GM12878 (cell line): Measurements from ENCODE around the gene MCM5. TPM values are rescaled to one million over a fixed set of nuclear protein-coding genes. Genes with fewer than 3 reads are reported as not detected.

Experiments
- ATF2 ChIP-seq: IDR thresholded peaks from 2 replicates; pipeline ENCODE4 v1.6.1; 2012; ENCODE audit warnings: low read length, inconsistent platforms
- ATF3 ChIP-seq: IDR thresholded peaks from 2 replicates; pipeline ENCODE4 v1.6.1; 2011; ENCODE audit warnings: low read depth, mild to moderate bottlenecking, low read length, moderate library complexity, borderline replicate concordance; ENCODE audit errors: extremely low read depth
- BCL3 ChIP-seq: IDR thresholded peaks from 2 replicates; pipeline ENCODE4 v1.6.1; 2011; ENCODE audit warnings: borderline replicate concordance, low read depth, mild to moderate bottlenecking, moderate library complexity, low read length; ENCODE audit not compliant: insufficient read depth, poor library complexity, severe bottlenecking
- BHLHE40 ChIP-seq, 2 experiments: fragments of 450-650 bp in 1 of 2; IDR thresholded peaks; 2 replicates each; pipeline ENCODE4 v1.6.1; 2011 to 2017; ENCODE audit warnings: low read depth in 2 of 2, borderline replicate concordance in 1 of 2, improper control_type of control experiment in 1 of 2, low read length in 1 of 2, mild to moderate bottlenecking in 1 of 2
- EGR1 ChIP-seq, 2 experiments: IDR thresholded peaks; 1 replicate in 1 of 2; 2 replicates in 1 of 2; pipeline ENCODE4 v1.6.1; 2011 to 2012; ENCODE audit warnings: low read depth in 2 of 2, low read length in 2 of 2, borderline replicate concordance in 1 of 2, mild to moderate bottlenecking in 1 of 2, moderate library complexity in 1 of 2
- HDGF ChIP-seq: fragments of 450-650 bp; IDR thresholded peaks from 2 replicates; pipeline ENCODE4 v1.6.1; 2016; ENCODE audit warnings: antibody characterized with exemption
- IRF4 ChIP-seq: IDR thresholded peaks from 2 replicates; pipeline ENCODE4 v1.6.1; 2011; ENCODE audit warnings: low read depth, low read length
- KLF5 ChIP-seq: fragments of 450-650 bp; IDR thresholded peaks from 2 replicates; pipeline ENCODE4 v1.6.1; 2014; ENCODE audit warnings: mild to moderate bottlenecking; ENCODE audit not compliant: partially characterized antibody
- NR2F1 ChIP-seq: fragments of 450-650 bp; conservative IDR thresholded peaks from 2 replicates; pipeline ENCODE4 v1.6.1; 2017; ENCODE audit warnings: mild to moderate bottlenecking
- REST ChIP-seq: IDR thresholded peaks from 2 replicates; pipeline ENCODE4 v1.6.1; 2012; ENCODE audit warnings: mild to moderate bottlenecking, low read depth, low read length
- RFX5 ChIP-seq: IDR thresholded peaks from 2 replicates; pipeline ENCODE4 v1.6.1; 2011; ENCODE audit warnings: low read depth, low read length, improper control_type of control experiment
- TCF7 ChIP-seq: IDR thresholded peaks from 2 replicates; pipeline ENCODE4 v1.6.1; 2014; ENCODE audit warnings: antibody characterized with exemption, borderline replicate concordance
- USF2 ChIP-seq: IDR thresholded peaks from 2 replicates; pipeline ENCODE4 v1.6.1; 2011; ENCODE audit warnings: low read depth, low read length, improper control_type of control experiment, borderline replicate concordance
- ZNF217 ChIP-seq: fragments of 450-650 bp; IDR thresholded peaks from 2 replicates; pipeline ENCODE4 v1.6.1; 2017; ENCODE audit warnings: antibody characterized with exemption, mild to moderate bottlenecking
- polyA plus RNA-seq, 11 experiments: library from polyadenylated mRNA; depleted of rRNA in 4 of 11; unstranded in 6 of 11; stranded (reverse) in 5 of 11; fragments of >200 nt; fragmentation: Nextera tagmentation in 4 of 11; fragmentation: Illumina TruSeq in 1 of 11; extraction: Ambion mirVana in 4 of 11; extraction: Trizol in 1 of 11; gene quantifications; 1 replicate in 1 of 11; 2 replicates in 10 of 11; pipeline versions ENCODE4 v1.2.1 to v1.2.3, GENCODE V29; 2011 to 2016; ENCODE audit warnings: inconsistent platforms in 2 of 11, missing spikeins in 2 of 11, low read depth in 1 of 11
- total RNA-seq, 4 experiments: library from RNA; depleted of rRNA in 3 of 4; stranded (reverse); fragments of >200 nt in 3 of 4; fragmentation: Illumina TruSeq in 1 of 4; extraction: Trizol in 1 of 4; gene quantifications; 2 replicates each; pipeline versions ENCODE4 v1.2.1 to v1.2.3, GENCODE V29; 2013 to 2021
- TF ChIP-seq, protein P1 (sequence below): fragments of 450-650 bp; IDR thresholded peaks from 2 replicates; pipeline ENCODE4 v1.6.1; 2018; ENCODE audit warnings: borderline replicate concordance, mild to moderate bottlenecking; ENCODE audit not compliant: partially characterized antibody
- TF ChIP-seq, protein P2 (sequence below): fragments of 450-650 bp; IDR thresholded peaks from 2 replicates; pipeline ENCODE4 v1.6.1; 2017; ENCODE audit warnings: borderline replicate concordance

Gene MCM5
- total and polyA plus RNA-seq, 10 of the 15 experiments (the other 5 are each of a cell fraction or from before 2014, with no cell fraction given), result 14.1 to 360 (median 164) TPM

- TF ChIP-seq BHLHE40 (IDR thresholded peaks at IDR 0.05; ENCODE audit: borderline replicate concordance in 1 of 2, low read depth in 2 of 2, low read length in 1 of 2) (peak; percentile 54 to 92; a peak in 3 of 4 replicates), KLF5 (peak; percentile 25), BCL3 (no peak), REST (no peak), ZNF217 (no peak; the same call in none of the 2 replicates), TCF7 (no peak), RFX5 (no peak), IRF4 (no peak), NR2F1 (peak; percentile 67), EGR1 (IDR thresholded peaks at IDR 0.05; ENCODE audit: borderline replicate concordance in 1 of 2, low read depth in 2 of 2, low read length in 2 of 2) (no peak), ATF2 (no peak), HDGF (no peak), USF2 (peak; percentile 88), ATF3 (peak; percentile 65; the same call in 1 of the 2 replicates)
- TF ChIP-seq, protein P1, sequence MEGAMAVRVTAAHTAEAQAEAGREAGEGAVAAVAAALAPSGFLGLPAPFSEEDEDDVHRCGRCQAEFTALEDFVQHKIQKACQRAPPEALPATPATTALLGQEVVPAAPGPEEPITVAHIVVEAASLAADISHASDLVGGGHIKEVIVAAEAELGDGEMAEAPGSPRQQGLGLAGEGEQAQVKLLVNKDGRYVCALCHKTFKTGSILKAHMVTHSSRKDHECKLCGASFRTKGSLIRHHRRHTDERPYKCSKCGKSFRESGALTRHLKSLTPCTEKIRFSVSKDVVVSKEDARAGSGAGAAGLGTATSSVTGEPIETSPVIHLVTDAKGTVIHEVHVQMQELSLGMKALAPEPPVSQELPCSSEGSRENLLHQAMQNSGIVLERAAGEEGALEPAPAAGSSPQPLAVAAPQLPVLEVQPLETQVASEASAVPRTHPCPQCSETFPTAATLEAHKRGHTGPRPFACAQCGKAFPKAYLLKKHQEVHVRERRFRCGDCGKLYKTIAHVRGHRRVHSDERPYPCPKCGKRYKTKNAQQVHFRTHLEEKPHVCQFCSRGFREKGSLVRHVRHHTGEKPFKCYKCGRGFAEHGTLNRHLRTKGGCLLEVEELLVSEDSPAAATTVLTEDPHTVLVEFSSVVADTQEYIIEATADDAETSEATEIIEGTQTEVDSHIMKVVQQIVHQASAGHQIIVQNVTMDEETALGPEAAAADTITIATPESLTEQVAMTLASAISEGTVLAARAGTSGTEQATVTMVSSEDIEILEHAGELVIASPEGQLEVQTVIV, result no peak
- TF ChIP-seq, protein P2, sequence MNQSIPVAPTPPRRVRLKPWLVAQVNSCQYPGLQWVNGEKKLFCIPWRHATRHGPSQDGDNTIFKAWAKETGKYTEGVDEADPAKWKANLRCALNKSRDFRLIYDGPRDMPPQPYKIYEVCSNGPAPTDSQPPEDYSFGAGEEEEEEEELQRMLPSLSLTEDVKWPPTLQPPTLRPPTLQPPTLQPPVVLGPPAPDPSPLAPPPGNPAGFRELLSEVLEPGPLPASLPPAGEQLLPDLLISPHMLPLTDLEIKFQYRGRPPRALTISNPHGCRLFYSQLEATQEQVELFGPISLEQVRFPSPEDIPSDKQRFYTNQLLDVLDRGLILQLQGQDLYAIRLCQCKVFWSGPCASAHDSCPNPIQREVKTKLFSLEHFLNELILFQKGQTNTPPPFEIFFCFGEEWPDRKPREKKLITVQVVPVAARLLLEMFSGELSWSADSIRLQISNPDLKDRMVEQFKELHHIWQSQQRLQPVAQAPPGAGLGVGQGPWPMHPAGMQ, result no peak
Observed at GRCh38 chr22:35380537-35381423, 19.2 kb upstream of the MCM5 start, which contains the start of gene HMOX1 (continued).
